Gastrocnemius medialis (tissue), 4 donors: ENCODE data around the gene POLR2I. TPM values are rescaled to one million over a fixed set of nuclear protein-coding genes. Genes with fewer than 3 reads are reported as not detected.

Source experiments
- ATAC-seq, 2 donors: fragments of 150-250 bp; one replicate each; pipeline ENCODE4 v1.9.1; 2016
- DNase-seq, 2 donors: peaks; one replicate each; pipeline ENCODE4 v3.0.0-alpha.2; 2019
- H3K27ac ChIP-seq, 4 donors: fragments of 200-600 bp; sonication (generic); 1 replicate in 1 of 4; 2 replicates in 3 of 4; pipeline ENCODE4 v1.5.1; 2016 to 2018; ENCODE audit warnings: mild to moderate bottlenecking in 2 of 4, moderate library complexity in 1 of 4
- H3K27me3 ChIP-seq, 3 donors: fragments of 200-600 bp; sonication (generic) in 2 of 3; 1 replicate in 1 of 3; 2 replicates in 2 of 3; pipeline versions ENCODE4 v1.5.1 to v1.6.0; 2016 to 2019; ENCODE audit warnings: mild to moderate bottlenecking in 1 of 3, moderate library complexity in 1 of 3
- H3K36me3 ChIP-seq, 2 donors: fragments of 200-600 bp; sonication (generic) in 1 of 2; one replicate each; pipeline ENCODE4 v1.5.1; 2017 to 2018
- H3K4me1 ChIP-seq, 2 donors: fragments of 200-600 bp; sonication (generic) in 1 of 2; one replicate each; pipeline ENCODE4 v1.5.1; 2016 to 2017; ENCODE audit warnings: mild to moderate bottlenecking in 2 of 2
- H3K4me3 ChIP-seq, 4 donors: fragments of 200-600 bp; sonication (generic) in 3 of 4; 1 replicate in 1 of 4; 2 replicates in 3 of 4; pipeline ENCODE4 v1.5.1; 2016 to 2019; ENCODE audit warnings: mild to moderate bottlenecking in 2 of 4
- H3K9me3 ChIP-seq, 3 donors: fragments of 200-600 bp; sonication (generic) in 2 of 3; 1 replicate in 1 of 3; 2 replicates in 2 of 3; pipeline ENCODE4 v1.5.1; 2016 to 2019
- POLR2A ChIP-seq, 2 donors: fragments of 450-650 bp; IDR thresholded peaks; one replicate each; pipeline ENCODE4 v1.6.1; 2017; ENCODE audit warnings: antibody characterized with exemption in 2 of 2, mild to moderate bottlenecking in 2 of 2, moderate library complexity in 2 of 2
- in situ Hi-C, 4 donors: fragments of 200-750 bp; cut with MboI; loops; one replicate each; pipeline versions ENCODE4 v1.15.0 to v1.8.0; 2017; ENCODE audit warnings: low sequenced_read_pairs in 4 of 4
- intact Hi-C: fragments of 100-400 bp; cut with DNase I; formaldehyde crosslinking; loops from one replicate; pipeline ENCODE4 v1.15.1; 2023; ENCODE audit warnings: low total_unique reads
- total RNA-seq, 4 donors: library from RNA; depleted of rRNA; stranded (reverse); fragments of >200 nt; gene quantifications; one replicate each; pipeline versions ENCODE4 v1.1.0 to v1.2.3, GENCODE V29; 2016
- TF ChIP-seq, protein P1 (sequence below), 5 experiments: fragments of 450-650 bp in 3 of 5; fragments of 200-600 bp in 2 of 5; sonication (generic) in 2 of 5; IDR thresholded peaks in 4 of 5; conservative IDR thresholded peaks in 1 of 5; 1 replicate in 4 of 5; 2 replicates in 1 of 5; pipeline ENCODE4 v1.5.1; 2016 to 2019; ENCODE audit warnings: antibody characterized with exemption in 5 of 5, mild to moderate bottlenecking in 3 of 5, moderate library complexity in 3 of 5

Gene POLR2I
- total RNA-seq, 4 donors from 2014 or later, result 61.0 to 88.7 (median 79.4) TPM

- intact Hi-C loops, result loop anchor here (5.0 to 10.0 kb wide), 2 partner anchors 36 to 371 kb away; partner anchors contain the start of genes COX7A1, IGFLR1, LIN37 and PSENEN
Observed at GRCh38 chr19:36116344-36116637, 1.6 kb upstream of the POLR2I start.

GRCh38 chr19:36115453-36116343 is 1.0 kb upstream of the POLR2I start, which contains the start of gene TBCB:
Gene TBCB (plus strand): TSS chr19:36115468. CDS start chr19:36115561, 93 bp downstream.
- Histone ChIP-seq H3K27me3 (no peaks in the 10 kb centered on the region), H3K4me3 (peak within 1 kb of the TSS; percentile 69 to 94 (median 82)), H3K27ac (peak within 1 kb of the TSS; percentile 86 to 95 (median 92)), H3K36me3 (peaks cover 0 to 55% of the 10 kb centered on the region in 2 donors), H3K4me1 (peaks cover 17 to 18% of the 10 kb centered on the region in 2 donors), H3K9me3 (no peaks in the 10 kb centered on the region)
- in situ Hi-C loops (no loop called here), intact Hi-C loops (loop anchor here (1.0 to 10.0 kb wide), 7 partner anchors 12 to 371 kb away; partner anchors contain the start of genes ALKBH6, CAPNS1, COX7A1 and IGFLR1)
- peak in 1 of 2 donors; percentile 28 for ATAC-seq
- no peak for DNase-seq
- peak in 1 of 2 donors; percentile 37 for TF ChIP-seq POLR2A (IDR thresholded peaks at IDR 0.05)
- TF ChIP-seq, protein P1, sequence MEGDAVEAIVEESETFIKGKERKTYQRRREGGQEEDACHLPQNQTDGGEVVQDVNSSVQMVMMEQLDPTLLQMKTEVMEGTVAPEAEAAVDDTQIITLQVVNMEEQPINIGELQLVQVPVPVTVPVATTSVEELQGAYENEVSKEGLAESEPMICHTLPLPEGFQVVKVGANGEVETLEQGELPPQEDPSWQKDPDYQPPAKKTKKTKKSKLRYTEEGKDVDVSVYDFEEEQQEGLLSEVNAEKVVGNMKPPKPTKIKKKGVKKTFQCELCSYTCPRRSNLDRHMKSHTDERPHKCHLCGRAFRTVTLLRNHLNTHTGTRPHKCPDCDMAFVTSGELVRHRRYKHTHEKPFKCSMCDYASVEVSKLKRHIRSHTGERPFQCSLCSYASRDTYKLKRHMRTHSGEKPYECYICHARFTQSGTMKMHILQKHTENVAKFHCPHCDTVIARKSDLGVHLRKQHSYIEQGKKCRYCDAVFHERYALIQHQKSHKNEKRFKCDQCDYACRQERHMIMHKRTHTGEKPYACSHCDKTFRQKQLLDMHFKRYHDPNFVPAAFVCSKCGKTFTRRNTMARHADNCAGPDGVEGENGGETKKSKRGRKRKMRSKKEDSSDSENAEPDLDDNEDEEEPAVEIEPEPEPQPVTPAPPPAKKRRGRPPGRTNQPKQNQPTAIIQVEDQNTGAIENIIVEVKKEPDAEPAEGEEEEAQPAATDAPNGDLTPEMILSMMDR (IDR thresholded peaks at IDR 0.05 in 4 of 5, conservative IDR thresholded peaks at IDR 0.05 in 1 of 5), result no peak

More at GRCh38 chr19:36116344-36116637, 1.6 kb upstream of the POLR2I start:
- H3K27ac ChIP-seq, result peak overlapping the region; percentile 86 to 95 (median 92)
- no peaks in the 10 kb centered on the region for H3K9me3 ChIP-seq
- peaks cover 17 to 18% of the 10 kb centered on the region in 2 donors for H3K4me1 ChIP-seq
- DNase-seq, result no peak
- H3K36me3 ChIP-seq, result peaks cover 0 to 49% of the 10 kb centered on the region in 2 donors
- TF ChIP-seq, protein P1 (IDR thresholded peaks at IDR 0.05 in 4 of 5, conservative IDR thresholded peaks at IDR 0.05 in 1 of 5), result no peak
- TF ChIP-seq POLR2A (IDR thresholded peaks at IDR 0.05), result no peak
- peak overlapping the region; percentile 69 to 94 (median 82) for H3K4me3 ChIP-seq
- no peak for ATAC-seq
- no peaks in the 10 kb centered on the region for H3K27me3 ChIP-seq
- in situ Hi-C loops, result no loop called here

DNA sequence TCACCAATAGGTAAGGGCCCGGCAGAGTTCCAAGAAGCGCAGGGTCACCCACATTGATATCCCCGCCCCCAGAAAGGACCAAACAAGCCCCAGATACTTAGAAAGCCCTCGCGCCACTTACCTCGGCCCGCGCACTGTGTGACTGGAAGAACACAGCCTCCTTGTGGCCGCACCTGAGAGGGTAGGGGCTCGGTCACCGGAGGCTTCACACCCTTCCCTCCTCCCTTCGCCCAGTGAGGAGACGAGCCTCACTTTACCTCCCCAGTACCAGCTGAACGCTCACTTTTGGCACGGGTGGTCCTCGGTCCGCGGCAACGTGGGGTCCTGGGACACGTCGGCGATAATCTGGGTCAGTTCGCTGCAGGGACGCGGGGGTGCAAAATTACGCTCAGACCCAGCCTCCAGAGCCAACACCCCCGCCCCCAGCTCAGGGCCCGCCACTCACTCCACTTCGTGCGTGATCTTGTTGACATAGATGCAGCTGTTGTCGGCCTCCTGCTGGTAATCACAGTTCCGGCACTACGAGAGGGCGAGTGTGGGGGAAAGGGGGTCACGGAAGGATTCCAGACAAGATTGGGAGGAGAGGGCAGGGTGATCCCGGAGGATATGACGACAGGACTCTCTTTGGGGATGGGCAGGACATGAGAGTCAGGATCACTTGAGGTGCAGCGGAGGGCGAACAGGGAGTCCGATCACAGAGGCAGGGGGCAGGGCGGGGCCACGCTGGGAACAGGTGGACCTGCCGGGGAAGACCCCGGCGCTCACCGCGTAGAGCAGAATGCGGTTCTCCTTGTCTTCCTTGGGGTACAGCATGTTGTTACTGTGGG is 568 bp downstream of the POLR2I start:
- Histone ChIP-seq H3K36me3 (peaks cover 0 to 54% of the 10 kb centered on the region in 2 donors), H3K27ac (peak overlapping the region; percentile 86 to 95 (median 92)), H3K4me1 (peaks cover 17 to 18% of the 10 kb centered on the region in 2 donors), H3K9me3 (no peaks in the 10 kb centered on the region), H3K27me3 (no peaks in the 10 kb centered on the region), H3K4me3 (peak overlapping the region; percentile 69 to 94 (median 82))
- in situ Hi-C loops (no loop called here), intact Hi-C loops (loop anchor here (2.0 to 10.0 kb wide), 2 partner anchors 27 to 369 kb away; partner anchors contain the start of genes CAPNS1, IGFLR1, LIN37 and PSENEN)
- peak in 1 of 2 donors; percentile 34 for DNase-seq
- peak; percentile 3 for ATAC-seq
- no peak for TF ChIP-seq POLR2A (IDR thresholded peaks at IDR 0.05)
- TF ChIP-seq, protein P1 (IDR thresholded peaks at IDR 0.05 in 4 of 5, conservative IDR thresholded peaks at IDR 0.05 in 1 of 5), result no peak

- H3K27me3 ChIP-seq, result no peaks in the 10 kb centered on the region
- H3K36me3 ChIP-seq, result peaks cover 0 to 48% of the 10 kb centered on the region in 2 donors
- DNase-seq (no peak), ATAC-seq (no peak)
- no peaks in the 10 kb centered on the region for H3K9me3 ChIP-seq
- H3K4me3 ChIP-seq, result peak overlapping the region; percentile 69 to 94 (median 82)
- H3K4me1 ChIP-seq, result peaks cover 17 to 18% of the 10 kb centered on the region in 2 donors
- peak overlapping the region in 1 of 4 donors; percentile 89 for H3K27ac ChIP-seq
- in situ Hi-C loops, result no loop called here
- intact Hi-C loops, result loop anchor here (10.0 kb wide), 1 partner anchor 369 kb away; the partner anchor contains the start of genes IGFLR1, LIN37, PSENEN and U2AF1L4
- TF ChIP-seq, protein P1 (IDR thresholded peaks at IDR 0.05 in 4 of 5, conservative IDR thresholded peaks at IDR 0.05 in 1 of 5), result no peak
- TF ChIP-seq POLR2A (IDR thresholded peaks at IDR 0.05), result no peak
Observed at GRCh38 chr19:36113425-36113824, 1.2 kb downstream of the POLR2I start.
